Lower lobe of right lung (tissue), 2 donors: Measurements from ENCODE around the gene MGAT3. TPM values are rescaled to one million over a fixed set of nuclear protein-coding genes. Genes with fewer than 3 reads are reported as not detected.

ENCODE experiments used
- ATAC-seq, 2 donors: fragments of 200-7000 bp; cut with Tn5 transposase; one replicate each; pipeline ENCODE4 v1.9.1; 2020 to 2022; ENCODE audit warnings: mild to moderate bottlenecking in 2 of 2, moderate library complexity in 2 of 2
- DNase-seq: peaks from one replicate; pipeline ENCODE4 v3.0.0-alpha.2; 2020
- H3K27ac ChIP-seq: fragments of 200-600 bp; one replicate; pipeline ENCODE4 v1.8.0; 2022
- H3K27me3 ChIP-seq: fragments of 200-600 bp; one replicate; pipeline ENCODE4 v1.8.0; 2022; ENCODE audit warnings: low read depth
- H3K36me3 ChIP-seq: fragments of 200-600 bp; one replicate; pipeline ENCODE4 v1.8.0; 2022; ENCODE audit warnings: mild to moderate bottlenecking
- H3K4me1 ChIP-seq: fragments of 200-600 bp; one replicate; pipeline ENCODE4 v1.8.0; 2022
- H3K4me3 ChIP-seq: fragments of 200-600 bp; one replicate; pipeline ENCODE4 v1.8.0; 2022; ENCODE audit warnings: mild to moderate bottlenecking
- H3K9me3 ChIP-seq: fragments of 200-600 bp; one replicate; pipeline ENCODE4 v1.8.0; 2022
- CTCF ChIP-seq: fragments of 200-600 bp; IDR thresholded peaks from one replicate; pipeline ENCODE4 v1.8.0; 2022; ENCODE audit warnings: antibody characterized with exemption, mild to moderate bottlenecking
- intact Hi-C: fragments of 100-400 bp; cut with DNase I; formaldehyde crosslinking; loops from one replicate; pipeline ENCODE4 v1.11.0; 2022
- total RNA-seq: library from RNA; stranded (reverse); fragmentation: NEBNext Ultra II Directional; extraction: Animal tissue kit (Norgen Biotek cat#: 25700); gene quantifications from one replicate; pipeline ENCODE4 v1.2.1, GENCODE V29; 2021
- donor health status: DM: no; HTN: yes; CAD: no; lungs with severe emphysema.

MGAT3 gene
- total RNA-seq, 1 donor from 2014 or later, result 41.5 TPM

GRCh38 chr22:39498802-39499201 is 42.0 kb downstream of the MGAT3 start:
- intact Hi-C loops, result no loop called here
- Histone ChIP-seq H3K4me1 (peaks cover 64% of the 10 kb centered on the region), H3K36me3 (no peaks in the 10 kb centered on the region), H3K9me3 (no peaks in the 10 kb centered on the region), H3K4me3 (no peak overlapping the region), H3K27ac (no peak overlapping the region), H3K27me3 (no peaks in the 10 kb centered on the region)
- peak; percentile 3 for DNase-seq
- no peak for ATAC-seq
- TF ChIP-seq CTCF, result no peak

GRCh38 chr22:39500101-39500500 is 43.3 kb downstream of the MGAT3 start:
- intact Hi-C loops, result no loop called here
- DNase-seq, result peak; percentile 31
- H3K36me3 ChIP-seq, result peaks cover 13% of the 10 kb centered on the region
- H3K4me3 ChIP-seq, result no peak overlapping the region
- H3K4me1 ChIP-seq, result peaks cover 57% of the 10 kb centered on the region
- no peak for TF ChIP-seq CTCF
- no peak for ATAC-seq
- no peaks in the 10 kb centered on the region for H3K27me3 ChIP-seq
- H3K9me3 ChIP-seq, result no peaks in the 10 kb centered on the region
- no peak overlapping the region for H3K27ac ChIP-seq

- ATAC-seq (no peak), DNase-seq (no peak)
- H3K27ac ChIP-seq, result peak overlapping the region; percentile 84
- TF ChIP-seq CTCF, result no peak
- H3K27me3 ChIP-seq, result no peaks in the 10 kb centered on the region
- intact Hi-C loops, result no loop called here
- peaks cover 28% of the 10 kb centered on the region for H3K36me3 ChIP-seq
- H3K4me1 ChIP-seq, result peaks cover 43% of the 10 kb centered on the region
- H3K9me3 ChIP-seq, result no peaks in the 10 kb centered on the region
- peak overlapping the region; percentile 99 for H3K4me3 ChIP-seq
These were observed 44.9 kb downstream of the MGAT3 start for GRCh38 chr22:39501644-39502108.

GRCh38 chr22:39502109-39502788 is 45.4 kb downstream of the MGAT3 start, which contains the start of gene MIEF1:
MIEF1 (plus strand) TSS chr22:39502290; CDS start chr22:39511295, 9,005 bp downstream.
- DNase-seq, result peak; percentile 99
- no peaks in the 10 kb centered on the region for H3K9me3 ChIP-seq
- peaks cover 41% of the 10 kb centered on the region for H3K4me1 ChIP-seq
- H3K36me3 ChIP-seq, result peaks cover 34% of the 10 kb centered on the region
- TF ChIP-seq CTCF, result no peak
- ATAC-seq, result peak; percentile 99
- no peaks in the 10 kb centered on the region for H3K27me3 ChIP-seq
- peak within 1 kb of the TSS; percentile 84 for H3K27ac ChIP-seq
- H3K4me3 ChIP-seq, result peak within 1 kb of the TSS; percentile 99
- intact Hi-C loops, result no loop called here

GRCh38 chr22:39502789-39503409 is 46.1 kb downstream of the MGAT3 start:
- H3K36me3 ChIP-seq, result peaks cover 41% of the 10 kb centered on the region
- intact Hi-C loops, result no loop called here
- H3K9me3 ChIP-seq, result no peaks in the 10 kb centered on the region
- ATAC-seq (peak in 1 of 2 donors; percentile 4), DNase-seq (peak; percentile 45)
- no peaks in the 10 kb centered on the region for H3K27me3 ChIP-seq
- TF ChIP-seq CTCF, result no peak
- H3K4me3 ChIP-seq, result peak overlapping the region; percentile 99
- peaks cover 38% of the 10 kb centered on the region for H3K4me1 ChIP-seq
- peak overlapping the region; percentile 84 for H3K27ac ChIP-seq
